Coronary artery (tissue), 2 donors: Measurements from ENCODE around the gene MAP4K2.

ENCODE experiments used
- DNase-seq: peaks from one replicate; pipeline ENCODE4 v3.0.0-alpha.2; 2017; ENCODE audit warnings: low spot score
- H3K27ac ChIP-seq, 2 donors: fragments of 200-600 bp; sonication (generic); one replicate each; pipeline ENCODE4 v1.5.1; 2016 to 2019
- H3K4me3 ChIP-seq: fragments of 200-600 bp; sonication (generic); 2 replicates; pipeline ENCODE4 v1.5.1; 2016; ENCODE audit warnings: mild to moderate bottlenecking, moderate library complexity
- CTCF ChIP-seq: fragments of 200-600 bp; sonication (generic); IDR thresholded peaks from one replicate; pipeline ENCODE4 v1.5.1; 2019; ENCODE audit warnings: antibody characterized with exemption

MAP4K2 gene

DNA sequence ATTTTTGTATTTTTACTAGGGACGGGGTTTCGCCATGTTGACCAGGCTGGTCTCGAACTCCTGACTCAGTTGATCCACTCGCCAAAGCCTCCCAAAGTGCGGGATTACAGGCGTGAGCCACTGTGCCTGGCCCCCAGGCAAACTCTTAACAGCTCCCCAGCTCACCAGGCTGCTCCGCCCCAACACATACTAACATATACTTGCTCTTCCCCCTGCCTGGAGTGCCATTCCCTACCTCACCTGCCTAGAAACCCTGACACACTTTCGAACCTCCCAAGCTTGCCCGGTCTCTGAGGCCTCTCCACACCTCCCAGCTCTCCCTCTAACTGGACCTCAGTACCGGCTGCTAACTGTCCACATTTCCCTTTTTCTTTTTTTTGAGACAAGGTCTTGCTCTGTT, 8.5 kb downstream of the MAP4K2 start:
- no peak overlapping the region for H3K4me3 ChIP-seq
- H3K27ac ChIP-seq: no peak overlapping the region
- DNase-seq: no peak
- TF ChIP-seq CTCF: no peak

DNA sequence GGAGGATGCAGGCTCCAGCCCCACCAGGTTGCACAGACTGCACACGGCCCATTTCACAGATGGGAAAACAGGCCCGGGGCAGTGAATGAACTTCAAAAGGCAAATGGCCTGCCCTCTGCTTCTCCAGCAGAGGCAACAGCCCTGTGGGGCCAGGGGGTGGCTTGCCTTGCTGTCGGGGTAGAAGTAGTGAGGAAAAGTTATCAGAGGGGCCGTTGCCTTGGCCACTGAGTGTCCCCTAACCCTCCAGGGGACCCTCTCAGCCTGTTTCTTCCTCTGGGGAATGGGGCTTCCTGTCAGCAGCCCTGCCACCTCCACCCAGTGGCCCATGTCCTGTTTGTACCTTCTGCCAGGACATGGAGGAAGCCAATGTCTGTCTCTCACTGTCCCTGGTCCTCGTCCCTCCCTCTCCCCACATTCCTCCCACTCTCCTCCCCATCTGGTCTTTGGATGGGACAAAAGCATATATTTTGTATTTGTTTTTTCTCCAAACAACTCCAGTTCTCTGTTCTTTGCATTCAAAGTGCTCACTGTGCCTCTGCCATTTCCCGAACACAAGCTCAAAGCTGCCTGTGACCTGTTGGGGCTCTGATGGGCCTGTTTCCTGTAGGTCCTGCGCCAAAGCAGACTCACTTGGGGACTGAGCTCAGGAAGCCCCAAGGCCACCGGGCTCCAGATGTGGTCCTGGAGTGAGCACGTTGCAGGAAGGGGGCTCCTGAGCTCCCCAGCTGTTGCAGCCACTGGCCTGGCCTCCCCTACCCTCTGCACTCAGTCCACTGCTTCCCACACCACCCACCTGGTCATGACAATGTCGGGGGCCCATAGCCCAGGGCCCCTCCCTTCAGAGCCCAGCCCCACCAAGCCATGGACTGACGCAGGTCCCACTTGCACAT, 9.5 kb downstream of the MAP4K2 start:
- Histone ChIP-seq H3K27ac (no peak overlapping the region), H3K4me3 (no peak overlapping the region)
- DNase-seq: no peak
- TF ChIP-seq CTCF: no peak

DNA sequence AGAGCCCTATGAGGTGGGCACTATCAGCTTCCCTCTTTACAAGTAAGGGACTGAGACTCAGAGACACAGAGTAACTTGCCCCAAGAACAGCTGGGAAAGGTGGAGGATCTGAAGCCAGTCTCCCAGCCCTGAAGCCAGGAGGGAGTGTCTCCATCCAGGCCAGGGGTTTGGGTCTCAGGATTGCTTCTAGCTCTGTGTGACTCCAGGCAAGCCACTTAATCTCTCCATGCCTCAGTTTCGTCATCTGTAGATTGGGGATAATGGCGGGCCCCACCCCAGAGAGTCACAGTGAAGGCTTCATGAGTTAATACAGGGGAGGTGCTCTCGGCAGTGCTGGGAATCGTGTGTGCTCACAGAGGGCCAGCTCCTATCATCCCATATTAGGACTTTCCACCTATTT, 10.5 kb downstream of the MAP4K2 start:
- Histone ChIP-seq H3K4me3 (no peak overlapping the region), H3K27ac (no peak overlapping the region)
- TF ChIP-seq CTCF: no peak
- DNase-seq: no peak

- Histone ChIP-seq H3K27ac (no peak overlapping the region), H3K4me3 (no peak overlapping the region)
- DNase-seq: no peak
- TF ChIP-seq CTCF: no peak
These were observed 11.2 kb downstream of the MAP4K2 start for GRCh38 chr11:64791781-64792291.

DNA sequence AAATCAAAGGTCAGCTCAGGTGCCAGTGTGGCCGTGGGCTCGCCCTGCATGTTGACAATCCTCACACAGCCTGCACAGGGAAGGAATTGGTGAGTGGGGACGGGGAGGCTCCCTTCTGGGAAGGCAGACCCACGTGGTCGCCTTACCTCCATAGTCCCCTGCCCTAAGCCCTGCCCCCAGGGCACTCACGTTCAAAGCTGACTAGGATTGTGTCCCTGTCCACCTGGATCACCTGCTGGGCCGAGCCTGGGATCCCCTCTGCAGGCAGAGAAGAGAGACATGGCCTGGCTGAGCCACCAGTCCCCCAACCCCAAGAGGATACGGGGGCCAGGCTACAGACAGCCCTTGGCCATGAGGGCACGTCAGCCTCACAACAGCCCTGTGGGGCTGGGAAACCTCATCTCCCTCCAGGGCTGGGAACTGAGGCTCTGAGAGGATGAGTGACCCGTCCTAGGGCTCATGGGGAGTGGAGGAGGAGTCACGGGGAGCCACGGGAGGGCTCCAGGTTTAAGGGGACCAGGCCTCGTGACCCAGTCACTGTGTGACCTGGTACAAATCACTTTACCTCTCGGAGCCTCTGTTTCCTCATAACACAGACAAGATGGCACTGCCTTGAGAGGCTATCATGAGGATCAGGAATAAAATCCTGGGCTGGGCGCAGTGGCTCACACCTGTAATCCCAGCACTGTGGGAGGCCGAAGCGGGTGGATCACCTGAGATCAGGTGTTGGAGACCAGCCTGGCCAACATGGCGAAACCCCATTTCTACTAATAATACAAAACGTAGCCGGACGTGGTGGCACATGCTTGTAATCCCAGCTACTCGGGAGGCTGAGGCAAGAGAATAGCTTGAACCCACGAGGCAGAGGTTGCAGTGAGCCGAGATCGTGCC, 12.6 kb downstream of the MAP4K2 start:
- Histone ChIP-seq H3K27ac (no peak overlapping the region), H3K4me3 (no peak overlapping the region)
- no peak for TF ChIP-seq CTCF
- DNase-seq: no peak

DNA sequence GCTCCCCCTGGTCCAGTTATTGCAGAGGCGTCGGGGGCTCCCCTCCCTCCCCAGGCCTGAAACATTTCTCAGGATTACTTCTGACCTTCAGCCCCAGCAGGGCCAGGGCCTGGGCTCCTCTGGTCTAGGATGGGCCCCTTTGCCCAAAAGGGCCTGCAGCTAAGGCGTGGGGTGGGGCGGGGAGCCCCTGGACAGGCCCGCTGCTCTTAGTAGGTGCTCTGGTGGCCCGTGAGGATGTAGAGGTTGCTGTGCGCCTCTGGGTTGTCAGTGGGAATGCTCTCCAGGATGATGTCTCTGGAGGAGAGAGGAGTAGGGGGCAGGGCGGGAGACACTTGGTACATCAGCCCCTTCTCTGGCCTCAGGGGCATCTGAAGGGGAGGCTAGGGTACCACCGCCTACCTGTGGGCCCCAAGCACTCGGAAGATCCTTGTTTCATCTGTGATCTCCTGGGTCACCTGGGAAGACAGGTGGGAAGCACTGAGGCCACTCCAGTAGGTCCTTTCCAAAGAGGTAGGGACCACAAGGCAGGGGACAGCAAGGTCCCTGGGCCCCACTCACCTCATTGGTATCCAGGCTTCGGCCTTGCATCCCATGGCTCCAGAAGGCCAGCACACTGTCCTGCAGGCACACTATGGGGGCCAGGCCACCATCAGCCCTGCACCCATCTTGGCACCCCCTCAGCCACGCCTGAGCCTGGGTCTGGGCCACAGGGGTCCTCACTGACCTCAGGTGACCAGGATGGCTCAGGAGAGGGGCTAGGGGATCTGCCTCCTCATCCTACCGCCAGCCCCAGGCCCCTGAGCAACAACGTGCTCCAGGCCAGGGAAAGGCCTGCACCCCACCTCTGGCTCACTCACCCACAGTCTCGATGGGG, 13.4 kb downstream of the MAP4K2 start:
- DNase-seq: no peak
- H3K4me3 ChIP-seq: no peak overlapping the region
- TF ChIP-seq CTCF: no peak
- no peak overlapping the region for H3K27ac ChIP-seq
